K562 (cell line): ENCODE data around the gene KCNH2. TPM values are rescaled to one million over a fixed set of nuclear protein-coding genes. Genes with fewer than 3 reads are reported as not detected.

Experiments used
- CC2D1A ChIP-seq: fragments of 450-650 bp; IDR thresholded peaks from 2 replicates; pipeline ENCODE4 v1.6.1; 2017; ENCODE audit warnings: mild to moderate bottlenecking
- CEBPZ ChIP-seq: fragments of 150-350 bp; IDR thresholded peaks from 2 replicates; pipeline ENCODE4 v1.6.1; 2014; ENCODE audit warnings: low read depth, mild to moderate bottlenecking, low read length, borderline replicate concordance
- CHD4 ChIP-seq: fragments of 200-600 bp; sonication (generic); IDR thresholded peaks from 3 replicates; pipeline ENCODE4 v1.6.1; 2012; ENCODE audit warnings: low read depth, mild to moderate bottlenecking, mixed read lengths, low read length, inconsistent platforms; ENCODE audit not compliant: insufficient read depth, insufficient replicate concordance, poor library complexity, severe bottlenecking
- FOS ChIP-seq: IDR thresholded peaks from 3 replicates; pipeline ENCODE4 v1.6.1; 2011; ENCODE audit not compliant: insufficient read length; ENCODE audit errors: extremely low read depth
- GABPA ChIP-seq: fragments of 200-800 bp; sonication (Bioruptor generic); conservative IDR thresholded peaks from 2 replicates; pipeline ENCODE4 v1.6.1; 2016; ENCODE audit warnings: low read depth, missing genetic modification characterization, missing compliant biosample characterization
- HINFP ChIP-seq: fragments of 450-650 bp; conservative IDR thresholded peaks from 2 replicates; pipeline ENCODE4 v1.6.1; 2016; ENCODE audit warnings: missing genetic modification characterization, low read depth, mild to moderate bottlenecking, control low read depth, missing compliant biosample characterization
- HNRNPLL ChIP-seq: fragments of 200-400 bp; formaldehyde crosslinking; IDR thresholded peaks from 2 replicates; pipeline ENCODE4 v1.6.1; 2017; ENCODE audit warnings: low read length, low read depth, mild to moderate bottlenecking; ENCODE audit not compliant: poor library complexity, severe bottlenecking
- NELFE ChIP-seq: IDR thresholded peaks from 2 replicates; pipeline ENCODE4 v1.6.1; 2011; ENCODE audit warnings: mild to moderate bottlenecking; ENCODE audit not compliant: insufficient read depth, insufficient read length
- TRIM25 ChIP-seq: fragments of 450-650 bp; IDR thresholded peaks from 2 replicates; pipeline ENCODE4 v1.7.0; 2016; ENCODE audit warnings: borderline replicate concordance
- XRCC5 ChIP-seq: fragments of 200-400 bp; formaldehyde crosslinking; IDR thresholded peaks from 2 replicates; pipeline ENCODE4 v1.6.1; 2017; ENCODE audit warnings: low read depth, mild to moderate bottlenecking, low read length
- ZBTB5 ChIP-seq: fragments of 450-650 bp; IDR thresholded peaks from 2 replicates; pipeline ENCODE4 v1.6.1; 2017; ENCODE audit warnings: antibody characterized with exemption
- ZNF175 ChIP-seq: fragments of 200-800 bp; sonication (Bioruptor generic); IDR thresholded peaks from 2 replicates; pipeline ENCODE4 v1.6.1; 2016; ENCODE audit warnings: low read depth, mild to moderate bottlenecking, missing genetic modification characterization, missing compliant biosample characterization
- ZNF212 ChIP-seq: fragments of 450-650 bp; formaldehyde crosslinking; IDR thresholded peaks from 2 replicates; pipeline ENCODE4 v1.4.0; 2020; ENCODE audit warnings: mild to moderate bottlenecking
- ZNF444 ChIP-seq: fragments of 250-450 bp; sonication (Bioruptor Pico); IDR thresholded peaks from 2 replicates; pipeline ENCODE4 v1.4.0; 2020; ENCODE audit warnings: mild to moderate bottlenecking, moderate library complexity
- ZNF655 ChIP-seq: fragments of 250-450 bp; sonication (Bioruptor Pico); IDR thresholded peaks from 2 replicates; pipeline ENCODE4 v1.5.0; 2021
- ZNF780A ChIP-seq: fragments of 250-450 bp; sonication (Bioruptor Pico); IDR thresholded peaks from 2 replicates; pipeline ENCODE4 v1.5.0; 2021; ENCODE audit warnings: mild to moderate bottlenecking
- ZSCAN29 ChIP-seq: fragments of 450-650 bp; IDR thresholded peaks from 2 replicates; pipeline ENCODE4 v1.6.1; 2017
- polyA plus RNA-seq, 8 experiments: library from polyadenylated mRNA; depleted of rRNA in 4 of 8; stranded (reverse) in 5 of 8; unstranded in 3 of 8; fragments of >200 nt; fragmentation: Nextera tagmentation in 2 of 8; fragmentation: Illumina TruSeq in 1 of 8; extraction: Ambion mirVana in 2 of 8; extraction: Trizol in 1 of 8; gene quantifications; 2 replicates each; pipeline versions ENCODE4 v1.2.1 to v1.2.3, GENCODE V29; 2011 to 2014; ENCODE audit warnings: inconsistent platforms in 1 of 8, missing spikeins in 1 of 8
- total RNA-seq, 7 experiments: library from RNA; depleted of rRNA in 6 of 7; stranded (reverse); fragments of >200 nt in 6 of 7; fragmentation: Illumina TruSeq in 2 of 7; extraction: Trizol in 2 of 7; gene quantifications; 2 replicates each; pipeline versions ENCODE4 v1.2.1 to v1.2.3, GENCODE V29; 2011 to 2021; ENCODE audit warnings: low replicate concordance in 1 of 7

The KCNH2 gene
- total and polyA plus RNA-seq, 9 of the 15 experiments (the other 6 are each of a cell fraction or from before 2014, with no cell fraction given), result 18.1 to 368 (median 218) TPM

GRCh38 chr7:150976529-150977381 is 1.4 kb downstream of the KCNH2 start (continued):
- TF ChIP-seq FOS (no peak), ZSCAN29 (no peak), TRIM25 (no peak), NELFE (no peak), ZNF175 (CRISPR knock-in tag) (no peak), HINFP (tag) (no peak), CHD4 (no peak), ZBTB5 (no peak), ZNF655 (CRISPR knock-in tag) (no peak), ZNF780A (no peak), CC2D1A (no peak), ZNF444 (CRISPR knock-in tag) (no peak), XRCC5 (no peak), ZNF212 (CRISPR knock-in tag) (no peak), CEBPZ (no peak), HNRNPLL (no peak), GABPA (tag) (no peak)
